ENCODE data around the gene ACACB.

ACACB gene

GRCh38 chr12:109124878-109125648 lies 8.7 kb downstream of the ACACB start:
- no peak for TF ChIP-seq CTCF (IDR thresholded peaks at IDR 0.05; ENCODE audit: control extremely low read depth, extremely low read depth, low read depth, missing control alignments)
- ChIA-PET POLR2A (no interaction called here), CTCF (interaction anchor here (1.0 kb wide), 2 partner anchors 9 to 14 kb away, joined by 3 to 4 read pairs; no protein-coding TSS in a partner anchor)
- DNase-seq (ENCODE audit: extremely low spot score), result no peak

GRCh38 chr12:109125791-109126190 lies 9.4 kb downstream of the ACACB start:
- no peak for DNase-seq (ENCODE audit: extremely low spot score)
- ChIA-PET POLR2A (no interaction called here), CTCF (interaction anchor here (1.0 kb wide), 1 partner anchor 8 kb away, joined by 3 read pairs; no protein-coding TSS in a partner anchor)
- TF ChIP-seq CTCF (IDR thresholded peaks at IDR 0.05; ENCODE audit: control extremely low read depth, extremely low read depth, low read depth, missing control alignments), result no peak

- CTCF ChIA-PET, result no interaction called here
- POLR2A ChIA-PET, result no interaction called here
- DNase-seq (ENCODE audit: extremely low spot score), result no peak
- no peak for TF ChIP-seq CTCF (IDR thresholded peaks at IDR 0.05; ENCODE audit: control extremely low read depth, extremely low read depth, low read depth, missing control alignments)
These were observed 10.4 kb downstream of the ACACB start for GRCh38 chr12:109126784-109127183.

GRCh38 chr12:109127533-109128242 lies 11.3 kb downstream of the ACACB start:
- ChIA-PET CTCF (interaction anchor here (0.9 to 1.3 kb wide), 3 partner anchors 11 to 35 kb away, joined by 3 to 4 read pairs (median 3); partner anchors contain the start of gene ALKBH2), POLR2A (no interaction called here)
- no peak for TF ChIP-seq CTCF (IDR thresholded peaks at IDR 0.05; ENCODE audit: control extremely low read depth, extremely low read depth, low read depth, missing control alignments)
- DNase-seq (ENCODE audit: extremely low spot score), result no peak

GRCh38 chr12:109130297-109131153 lies 14.1 kb downstream of the ACACB start:
- no peak for TF ChIP-seq CTCF (IDR thresholded peaks at IDR 0.05; ENCODE audit: control extremely low read depth, extremely low read depth, low read depth, missing control alignments)
- ChIA-PET CTCF (no interaction called here), POLR2A (no interaction called here)
- DNase-seq (ENCODE audit: extremely low spot score), result no peak
